Kidney epithelial cell (primary cell): ENCODE results near the gene ZNF253. TPM values are rescaled to one million over a fixed set of nuclear protein-coding genes. Genes with fewer than 3 reads are reported as not detected.
"Not testable (repeated sequence)": the region's sequence is repeated elsewhere in the genome, so short reads cannot be mapped to it uniquely, and the experiment has no call there.

ENCODE experiments used
- DNase-seq: peaks from one replicate; pipeline ENCODE4 v3.0.0-alpha.2; 2010; ENCODE audit warnings: low read depth
- H3K27me3 ChIP-seq: 2 replicates; pipeline ENCODE4 v1.6.0; 2011; ENCODE audit warnings: low read length; ENCODE audit not compliant: control insufficient read depth, insufficient read depth
- H3K36me3 ChIP-seq: 2 replicates; pipeline ENCODE4 v1.5.1; 2011; ENCODE audit warnings: low read length; ENCODE audit not compliant: control insufficient read depth, insufficient read depth
- H3K4me3 ChIP-seq: 2 replicates; pipeline ENCODE4 v1.5.1; 2011; ENCODE audit warnings: low read depth, mild to moderate bottlenecking, control low read depth, low read length
- total RNA-seq: library from RNA; depleted of rRNA; stranded (reverse); fragments of >200 nt; gene quantifications from 2 replicates; pipeline ENCODE4 v1.2.3, GENCODE V29; 2015
- TF ChIP-seq, protein P1 (sequence below): IDR thresholded peaks from 2 replicates; pipeline ENCODE4 v1.5.1; 2011; ENCODE audit warnings: mild to moderate bottlenecking, moderate library complexity, low read length, control low read depth, inconsistent platforms; ENCODE audit not compliant: insufficient read depth, poor library complexity, severe bottlenecking

The ZNF253 gene
- total RNA-seq, 1 donor from 2014 or later: 8.4 TPM

DNA sequence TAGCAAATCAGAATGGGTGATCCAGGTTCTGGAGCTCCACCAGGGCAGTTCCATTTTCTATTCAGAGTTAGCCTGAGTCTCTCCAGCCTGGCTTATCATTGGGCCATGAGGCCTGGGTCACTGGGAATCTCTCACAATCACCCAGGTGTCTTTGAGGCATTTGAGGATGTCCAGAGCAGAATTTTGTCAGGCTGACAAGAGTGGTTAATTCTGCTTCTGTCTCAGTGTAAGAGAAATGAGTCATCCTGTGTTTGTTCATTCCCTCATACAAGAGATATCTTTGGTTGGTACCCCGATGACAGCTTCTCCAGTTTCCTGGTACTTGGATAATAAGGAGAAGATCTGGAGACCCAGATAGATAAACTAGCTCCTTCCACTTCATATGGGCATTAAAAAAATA, 45.5 kb downstream of the ZNF253 start:
- no peak overlapping the region for H3K4me3 ChIP-seq
- DNase-seq: no peak
- no peaks in the 10 kb centered on the region for H3K36me3 ChIP-seq
- H3K27me3 ChIP-seq: no peaks in the 10 kb centered on the region
- TF ChIP-seq, protein P1, sequence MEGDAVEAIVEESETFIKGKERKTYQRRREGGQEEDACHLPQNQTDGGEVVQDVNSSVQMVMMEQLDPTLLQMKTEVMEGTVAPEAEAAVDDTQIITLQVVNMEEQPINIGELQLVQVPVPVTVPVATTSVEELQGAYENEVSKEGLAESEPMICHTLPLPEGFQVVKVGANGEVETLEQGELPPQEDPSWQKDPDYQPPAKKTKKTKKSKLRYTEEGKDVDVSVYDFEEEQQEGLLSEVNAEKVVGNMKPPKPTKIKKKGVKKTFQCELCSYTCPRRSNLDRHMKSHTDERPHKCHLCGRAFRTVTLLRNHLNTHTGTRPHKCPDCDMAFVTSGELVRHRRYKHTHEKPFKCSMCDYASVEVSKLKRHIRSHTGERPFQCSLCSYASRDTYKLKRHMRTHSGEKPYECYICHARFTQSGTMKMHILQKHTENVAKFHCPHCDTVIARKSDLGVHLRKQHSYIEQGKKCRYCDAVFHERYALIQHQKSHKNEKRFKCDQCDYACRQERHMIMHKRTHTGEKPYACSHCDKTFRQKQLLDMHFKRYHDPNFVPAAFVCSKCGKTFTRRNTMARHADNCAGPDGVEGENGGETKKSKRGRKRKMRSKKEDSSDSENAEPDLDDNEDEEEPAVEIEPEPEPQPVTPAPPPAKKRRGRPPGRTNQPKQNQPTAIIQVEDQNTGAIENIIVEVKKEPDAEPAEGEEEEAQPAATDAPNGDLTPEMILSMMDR: no peak

DNA sequence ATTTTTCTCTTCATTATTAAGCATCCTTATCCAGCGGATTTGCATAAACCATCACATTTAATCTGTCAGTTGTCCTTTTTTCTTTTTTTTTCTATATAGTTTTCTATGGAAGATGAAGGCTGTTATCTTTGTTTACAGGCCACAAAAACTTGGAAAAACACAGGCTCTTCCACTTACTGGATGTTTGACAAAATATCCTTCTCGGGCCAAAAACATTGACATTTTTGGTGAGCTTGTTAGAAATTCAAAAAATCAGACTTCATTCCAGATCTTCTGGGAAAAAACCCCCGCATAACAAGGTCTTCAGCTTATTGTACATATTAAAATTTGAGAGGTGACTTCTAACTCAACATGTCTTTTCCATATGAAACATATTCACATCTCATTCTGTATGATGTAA, 48.9 kb downstream of the ZNF253 start:
- Histone ChIP-seq H3K27me3 (no peaks in the 10 kb centered on the region), H3K36me3 (no peaks in the 10 kb centered on the region), H3K4me3 (no peak overlapping the region)
- no peak for DNase-seq
- TF ChIP-seq, protein P1: no peak

DNA sequence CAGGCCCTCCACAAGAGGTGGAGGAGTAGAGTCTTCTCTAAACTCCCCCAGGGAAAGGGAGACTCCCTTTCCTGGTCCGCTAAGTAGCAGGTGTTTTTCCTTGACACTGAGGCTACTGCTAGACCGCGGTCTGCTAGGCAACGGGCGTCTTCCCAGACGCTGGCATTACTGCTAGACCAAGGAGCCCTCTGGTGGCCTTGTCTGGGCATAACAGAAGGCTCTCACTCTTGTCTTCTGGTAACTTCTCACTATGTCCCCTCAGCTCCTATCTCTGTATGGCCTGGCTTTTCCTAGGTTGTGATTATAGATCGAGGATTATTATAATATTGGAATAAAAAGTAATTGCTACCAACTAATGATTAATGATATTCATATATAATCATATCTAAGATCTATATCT, 64.7 kb downstream of the ZNF253 start:
- H3K36me3 ChIP-seq, DNase-seq: not testable (repeated sequence)

DNA sequence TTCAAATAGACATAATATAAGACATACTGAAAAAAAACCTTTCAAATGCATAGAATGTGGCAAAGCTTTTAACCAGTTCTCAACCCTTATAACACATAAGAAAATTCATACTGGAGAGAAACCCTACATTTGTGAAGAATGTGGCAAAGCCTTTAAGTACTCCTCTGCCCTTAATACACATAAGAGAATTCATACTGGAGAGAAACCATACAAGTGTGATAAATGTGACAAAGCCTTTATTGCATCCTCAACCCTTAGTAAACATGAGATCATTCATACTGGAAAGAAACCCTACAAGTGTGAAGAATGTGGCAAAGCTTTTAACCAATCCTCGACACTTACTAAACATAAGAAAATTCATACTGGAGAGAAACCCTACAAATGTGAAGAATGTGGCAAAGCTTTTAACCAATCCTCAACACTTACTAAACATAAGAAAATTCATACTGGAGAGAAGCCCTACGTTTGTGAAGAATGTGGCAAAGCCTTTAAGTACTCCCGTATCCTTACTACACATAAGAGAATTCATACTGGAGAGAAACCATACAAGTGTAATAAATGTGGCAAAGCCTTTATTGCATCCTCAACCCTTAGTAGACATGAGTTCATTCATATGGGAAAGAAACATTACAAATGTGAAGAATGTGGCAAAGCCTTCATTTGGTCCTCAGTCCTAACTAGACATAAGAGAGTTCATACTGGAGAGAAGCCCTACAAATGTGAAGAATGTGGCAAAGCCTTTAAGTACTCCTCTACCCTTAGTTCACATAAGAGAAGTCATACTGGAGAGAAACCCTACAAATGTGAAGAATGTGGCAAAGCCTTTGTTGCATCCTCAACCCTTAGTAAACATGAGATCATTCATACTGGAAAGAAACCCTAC, 68.0 kb downstream of the ZNF253 start:
- H3K4me3 ChIP-seq, H3K27me3 ChIP-seq, DNase-seq, H3K36me3 ChIP-seq: not testable (repeated sequence)

More for the DNA sequence above, 64.7 kb downstream of the ZNF253 start:
- not testable (repeated sequence) for H3K4me3 ChIP-seq, H3K27me3 ChIP-seq

DNA sequence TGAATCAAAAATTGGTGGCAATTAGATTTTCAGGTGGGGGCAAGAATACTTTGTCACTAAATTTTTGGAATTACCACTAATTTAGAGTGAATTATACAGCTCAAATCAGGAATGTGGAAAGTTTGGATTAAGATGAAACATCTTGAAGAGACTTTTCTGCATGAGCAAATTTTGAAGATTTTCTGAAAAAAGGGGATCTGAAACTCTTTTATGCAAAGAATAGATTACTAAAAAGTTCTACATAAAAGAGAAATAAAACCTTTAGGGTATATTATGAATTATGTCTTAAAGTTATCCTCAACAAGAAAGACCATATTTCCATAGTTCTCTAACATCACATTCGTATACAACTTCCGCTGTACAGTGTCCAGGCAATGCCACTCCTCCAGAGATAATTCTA, 71.7 kb downstream of the ZNF253 start:
- Histone ChIP-seq H3K27me3 (no peaks in the 10 kb centered on the region), H3K36me3 (no peaks in the 10 kb centered on the region), H3K4me3 (no peak overlapping the region)
- DNase-seq: no peak
- TF ChIP-seq, protein P1: no peak

DNA sequence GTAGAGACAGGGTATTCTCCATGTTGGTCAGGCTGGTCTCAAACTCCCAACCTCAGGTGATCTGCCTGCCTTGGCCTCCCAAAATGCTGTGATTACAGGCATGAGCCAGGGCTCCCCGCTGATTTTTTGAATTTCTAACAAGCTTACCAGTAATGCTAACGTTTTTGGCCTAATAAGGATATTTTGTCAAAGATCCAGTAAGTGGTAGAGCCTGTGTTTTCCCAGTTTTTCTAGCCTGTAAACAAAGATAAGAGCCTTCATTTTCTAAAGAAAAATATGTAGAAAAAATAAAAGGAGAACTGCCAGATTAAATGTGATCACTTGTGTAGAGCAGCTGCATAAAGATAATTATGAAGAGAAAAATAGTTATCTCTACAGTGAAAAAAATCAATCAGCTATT, 72.8 kb downstream of the ZNF253 start:
- DNase-seq: no peak
- no peaks in the 10 kb centered on the region for H3K36me3 ChIP-seq
- TF ChIP-seq, protein P1: no peak
- H3K4me3 ChIP-seq: no peak overlapping the region
- H3K27me3 ChIP-seq: no peaks in the 10 kb centered on the region
